ENCODE results near the gene MYO1D.
"Not testable (repeated sequence)": the region's sequence is repeated elsewhere in the genome, so short reads cannot be mapped to it uniquely, and the experiment has no call there.

Gene MYO1D

GRCh38 chr17:32529604-32530003 is 347.3 kb downstream of the MYO1D start:
- DNase-seq (ENCODE audit: low read depth, low spot score), result no peak

GRCh38 chr17:32528825-32529224 is 348.1 kb downstream of the MYO1D start:
- no peak for DNase-seq (ENCODE audit: low read depth, low spot score)

GRCh38 chr17:32527146-32527545 is 349.8 kb downstream of the MYO1D start:
- no peak for DNase-seq (ENCODE audit: low read depth, low spot score)

- DNase-seq (ENCODE audit: low read depth, low spot score), result no peak
Measured at GRCh38 chr17:32525122-32525521, 351.8 kb downstream of the MYO1D start.

- not testable (repeated sequence) for DNase-seq (ENCODE audit: low read depth, low spot score)
Measured at GRCh38 chr17:32524553-32524880, 352.4 kb downstream of the MYO1D start.

GRCh38 chr17:32523827-32524552 is 352.9 kb downstream of the MYO1D start:
- DNase-seq (ENCODE audit: low read depth, low spot score), result no peak

- peak; percentile 21 for DNase-seq (ENCODE audit: low read depth, low spot score)
Measured at GRCh38 chr17:32523017-32523680, 353.8 kb downstream of the MYO1D start.

- no peak for DNase-seq (ENCODE audit: low read depth, low spot score)
Measured at GRCh38 chr17:32520737-32521404, 356.1 kb downstream of the MYO1D start.

- DNase-seq (ENCODE audit: low read depth, low spot score), result no peak
Measured at GRCh38 chr17:32520104-32520701, 356.7 kb downstream of the MYO1D start.

- DNase-seq (ENCODE audit: low read depth, low spot score), result no peak
Measured at GRCh38 chr17:32519228-32520103, 357.5 kb downstream of the MYO1D start.

GRCh38 chr17:32518646-32519227 is 358.2 kb downstream of the MYO1D start:
- no peak for DNase-seq (ENCODE audit: low read depth, low spot score)

- no peak for DNase-seq (ENCODE audit: low read depth, low spot score)
Measured at GRCh38 chr17:32517982-32518381, 358.9 kb downstream of the MYO1D start.

- DNase-seq (ENCODE audit: low read depth, low spot score), result no peak
Measured at GRCh38 chr17:32516940-32517701, 359.8 kb downstream of the MYO1D start.

- no peak for DNase-seq (ENCODE audit: low read depth, low spot score)
Measured at GRCh38 chr17:32516450-32516849, 360.5 kb downstream of the MYO1D start.

- no peak for DNase-seq (ENCODE audit: low read depth, low spot score)
Measured at GRCh38 chr17:32515677-32516383, 361.1 kb downstream of the MYO1D start.

GRCh38 chr17:32514606-32515005 is 362.3 kb downstream of the MYO1D start:
- no peak for DNase-seq (ENCODE audit: low read depth, low spot score)

GRCh38 chr17:32513579-32513978 is 363.3 kb downstream of the MYO1D start:
- no peak for DNase-seq (ENCODE audit: low read depth, low spot score)

GRCh38 chr17:32512328-32512727 is 364.6 kb downstream of the MYO1D start:
- no peak for DNase-seq (ENCODE audit: low read depth, low spot score)

- DNase-seq (ENCODE audit: low read depth, low spot score), result no peak
Measured at GRCh38 chr17:32510466-32510865, 366.5 kb downstream of the MYO1D start.

- no peak for DNase-seq (ENCODE audit: low read depth, low spot score)
Measured at GRCh38 chr17:32508926-32509325, 368.0 kb downstream of the MYO1D start.
